Measurements from ENCODE around the gene PTGES2. TPM values are rescaled to one million over a fixed set of nuclear protein-coding genes. Genes with fewer than 3 reads are reported as not detected.

Gene PTGES2
- total and polyA plus RNA-seq, 2 experiments from 2014 or later: 59.7 to 124 TPM

DNA sequence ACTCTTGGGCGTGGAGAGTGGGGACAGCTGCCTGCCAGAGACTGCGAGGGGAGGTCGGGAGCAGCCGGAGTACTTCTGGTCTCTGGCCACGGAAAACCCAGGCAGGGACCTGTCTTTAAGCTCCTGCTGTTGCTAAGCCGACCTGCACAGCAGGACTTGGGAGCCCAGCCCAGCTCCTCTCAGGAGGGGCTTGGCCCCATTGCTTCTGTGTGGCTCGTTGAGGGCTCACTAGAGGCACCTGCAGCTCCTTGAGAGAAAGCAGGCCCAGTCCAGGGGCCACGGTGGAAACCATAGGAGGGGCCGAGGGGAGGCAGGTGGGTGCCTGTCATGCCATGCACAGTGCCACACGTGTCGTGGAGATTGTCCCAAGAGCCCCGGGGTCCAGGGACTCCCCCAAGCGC is 18.4 kb upstream of the PTGES2 start:
- Mint-ChIP-seq H3K4me3 (no peak overlapping the region), H3K27me3 (ENCODE audit: insufficient read depth, low read depth, poor library complexity) (peaks cover 10% of the 10 kb centered on the region), H3K27ac (no peak overlapping the region), H3K4me1 (peaks cover 9% of the 10 kb centered on the region), H3K36me3 (ENCODE audit: low read depth) (no peaks in the 10 kb centered on the region), H3K9me3 (no peaks in the 10 kb centered on the region)
- TF ChIP-seq, protein P1, sequence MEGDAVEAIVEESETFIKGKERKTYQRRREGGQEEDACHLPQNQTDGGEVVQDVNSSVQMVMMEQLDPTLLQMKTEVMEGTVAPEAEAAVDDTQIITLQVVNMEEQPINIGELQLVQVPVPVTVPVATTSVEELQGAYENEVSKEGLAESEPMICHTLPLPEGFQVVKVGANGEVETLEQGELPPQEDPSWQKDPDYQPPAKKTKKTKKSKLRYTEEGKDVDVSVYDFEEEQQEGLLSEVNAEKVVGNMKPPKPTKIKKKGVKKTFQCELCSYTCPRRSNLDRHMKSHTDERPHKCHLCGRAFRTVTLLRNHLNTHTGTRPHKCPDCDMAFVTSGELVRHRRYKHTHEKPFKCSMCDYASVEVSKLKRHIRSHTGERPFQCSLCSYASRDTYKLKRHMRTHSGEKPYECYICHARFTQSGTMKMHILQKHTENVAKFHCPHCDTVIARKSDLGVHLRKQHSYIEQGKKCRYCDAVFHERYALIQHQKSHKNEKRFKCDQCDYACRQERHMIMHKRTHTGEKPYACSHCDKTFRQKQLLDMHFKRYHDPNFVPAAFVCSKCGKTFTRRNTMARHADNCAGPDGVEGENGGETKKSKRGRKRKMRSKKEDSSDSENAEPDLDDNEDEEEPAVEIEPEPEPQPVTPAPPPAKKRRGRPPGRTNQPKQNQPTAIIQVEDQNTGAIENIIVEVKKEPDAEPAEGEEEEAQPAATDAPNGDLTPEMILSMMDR (conservative IDR thresholded peaks at IDR 0.05; ENCODE audit: low read depth in 2 of 2): no peak
- ATAC-seq (no peak), DNase-seq (ENCODE audit: low spot score) (no peak)
- Histone ChIP-seq H3K27ac (ENCODE audit: low read depth) (no peak overlapping the region), H3K4me1 (ENCODE audit: insufficient read depth) (peaks cover 3% of the 10 kb centered on the region), H2AFZ (no peak overlapping the region), H3K79me2 (replicated peaks; ENCODE audit: insufficient read depth) (no peaks in the 10 kb centered on the region), H3K36me3 (ENCODE audit: insufficient read depth) (no peaks in the 10 kb centered on the region), H4K20me1 (replicated peaks; ENCODE audit: insufficient read depth) (no peaks in the 10 kb centered on the region), H3K4me2 (no peak overlapping the region), H3K9me2 (ENCODE audit: insufficient read depth) (no peaks in the 10 kb centered on the region), H3K4me3 (no peak overlapping the region), H3K27me3 (ENCODE audit: insufficient read depth) (no peaks in the 10 kb centered on the region), H3F3A (replicated peaks; ENCODE audit: low read depth) (no peaks in the 10 kb centered on the region)

DNA sequence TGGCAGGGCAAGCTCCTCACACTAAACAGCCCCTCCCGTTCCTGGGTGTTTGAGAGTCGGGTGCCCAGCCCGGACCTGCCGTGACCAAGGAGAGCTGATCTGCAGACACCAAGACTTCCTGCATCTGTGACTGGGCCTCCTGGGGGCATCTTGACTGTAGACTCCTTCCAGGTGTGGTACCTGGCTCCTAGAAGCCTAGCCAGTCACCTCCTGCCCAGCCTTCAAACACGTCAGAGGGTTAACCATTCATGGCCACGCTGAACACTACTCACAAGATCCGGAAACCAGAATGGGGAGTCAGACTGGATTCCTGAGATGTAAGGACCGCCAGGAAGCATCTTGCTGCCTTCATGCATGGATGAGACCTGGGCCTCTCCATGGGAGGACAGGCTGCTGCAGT is 18.0 kb upstream of the PTGES2 start:
- Histone ChIP-seq H3K27me3 (ENCODE audit: insufficient read depth) (no peaks in the 10 kb centered on the region), H3K27ac (ENCODE audit: low read depth) (no peak overlapping the region), H3K36me3 (ENCODE audit: insufficient read depth) (no peaks in the 10 kb centered on the region), H3K79me2 (replicated peaks; ENCODE audit: insufficient read depth) (no peaks in the 10 kb centered on the region), H3K9me2 (ENCODE audit: insufficient read depth) (no peaks in the 10 kb centered on the region), H3K4me2 (no peak overlapping the region), H3K4me1 (ENCODE audit: insufficient read depth) (peaks cover 3% of the 10 kb centered on the region), H4K20me1 (replicated peaks; ENCODE audit: insufficient read depth) (no peaks in the 10 kb centered on the region), H3F3A (replicated peaks; ENCODE audit: low read depth) (no peaks in the 10 kb centered on the region), H2AFZ (no peak overlapping the region), H3K4me3 (no peak overlapping the region)
- H3K36me3 Mint-ChIP-seq (ENCODE audit: low read depth): no peaks in the 10 kb centered on the region
- no peaks in the 10 kb centered on the region for H3K9me3 Mint-ChIP-seq
- peaks cover 5% of the 10 kb centered on the region for H3K4me1 Mint-ChIP-seq
- no peak overlapping the region for H3K27ac Mint-ChIP-seq
- ATAC-seq (no peak), DNase-seq (ENCODE audit: low spot score) (no peak)
- peaks cover 8% of the 10 kb centered on the region for H3K27me3 Mint-ChIP-seq (ENCODE audit: insufficient read depth, low read depth, poor library complexity)
- no peak overlapping the region for H3K4me3 Mint-ChIP-seq
- TF ChIP-seq, protein P2, sequence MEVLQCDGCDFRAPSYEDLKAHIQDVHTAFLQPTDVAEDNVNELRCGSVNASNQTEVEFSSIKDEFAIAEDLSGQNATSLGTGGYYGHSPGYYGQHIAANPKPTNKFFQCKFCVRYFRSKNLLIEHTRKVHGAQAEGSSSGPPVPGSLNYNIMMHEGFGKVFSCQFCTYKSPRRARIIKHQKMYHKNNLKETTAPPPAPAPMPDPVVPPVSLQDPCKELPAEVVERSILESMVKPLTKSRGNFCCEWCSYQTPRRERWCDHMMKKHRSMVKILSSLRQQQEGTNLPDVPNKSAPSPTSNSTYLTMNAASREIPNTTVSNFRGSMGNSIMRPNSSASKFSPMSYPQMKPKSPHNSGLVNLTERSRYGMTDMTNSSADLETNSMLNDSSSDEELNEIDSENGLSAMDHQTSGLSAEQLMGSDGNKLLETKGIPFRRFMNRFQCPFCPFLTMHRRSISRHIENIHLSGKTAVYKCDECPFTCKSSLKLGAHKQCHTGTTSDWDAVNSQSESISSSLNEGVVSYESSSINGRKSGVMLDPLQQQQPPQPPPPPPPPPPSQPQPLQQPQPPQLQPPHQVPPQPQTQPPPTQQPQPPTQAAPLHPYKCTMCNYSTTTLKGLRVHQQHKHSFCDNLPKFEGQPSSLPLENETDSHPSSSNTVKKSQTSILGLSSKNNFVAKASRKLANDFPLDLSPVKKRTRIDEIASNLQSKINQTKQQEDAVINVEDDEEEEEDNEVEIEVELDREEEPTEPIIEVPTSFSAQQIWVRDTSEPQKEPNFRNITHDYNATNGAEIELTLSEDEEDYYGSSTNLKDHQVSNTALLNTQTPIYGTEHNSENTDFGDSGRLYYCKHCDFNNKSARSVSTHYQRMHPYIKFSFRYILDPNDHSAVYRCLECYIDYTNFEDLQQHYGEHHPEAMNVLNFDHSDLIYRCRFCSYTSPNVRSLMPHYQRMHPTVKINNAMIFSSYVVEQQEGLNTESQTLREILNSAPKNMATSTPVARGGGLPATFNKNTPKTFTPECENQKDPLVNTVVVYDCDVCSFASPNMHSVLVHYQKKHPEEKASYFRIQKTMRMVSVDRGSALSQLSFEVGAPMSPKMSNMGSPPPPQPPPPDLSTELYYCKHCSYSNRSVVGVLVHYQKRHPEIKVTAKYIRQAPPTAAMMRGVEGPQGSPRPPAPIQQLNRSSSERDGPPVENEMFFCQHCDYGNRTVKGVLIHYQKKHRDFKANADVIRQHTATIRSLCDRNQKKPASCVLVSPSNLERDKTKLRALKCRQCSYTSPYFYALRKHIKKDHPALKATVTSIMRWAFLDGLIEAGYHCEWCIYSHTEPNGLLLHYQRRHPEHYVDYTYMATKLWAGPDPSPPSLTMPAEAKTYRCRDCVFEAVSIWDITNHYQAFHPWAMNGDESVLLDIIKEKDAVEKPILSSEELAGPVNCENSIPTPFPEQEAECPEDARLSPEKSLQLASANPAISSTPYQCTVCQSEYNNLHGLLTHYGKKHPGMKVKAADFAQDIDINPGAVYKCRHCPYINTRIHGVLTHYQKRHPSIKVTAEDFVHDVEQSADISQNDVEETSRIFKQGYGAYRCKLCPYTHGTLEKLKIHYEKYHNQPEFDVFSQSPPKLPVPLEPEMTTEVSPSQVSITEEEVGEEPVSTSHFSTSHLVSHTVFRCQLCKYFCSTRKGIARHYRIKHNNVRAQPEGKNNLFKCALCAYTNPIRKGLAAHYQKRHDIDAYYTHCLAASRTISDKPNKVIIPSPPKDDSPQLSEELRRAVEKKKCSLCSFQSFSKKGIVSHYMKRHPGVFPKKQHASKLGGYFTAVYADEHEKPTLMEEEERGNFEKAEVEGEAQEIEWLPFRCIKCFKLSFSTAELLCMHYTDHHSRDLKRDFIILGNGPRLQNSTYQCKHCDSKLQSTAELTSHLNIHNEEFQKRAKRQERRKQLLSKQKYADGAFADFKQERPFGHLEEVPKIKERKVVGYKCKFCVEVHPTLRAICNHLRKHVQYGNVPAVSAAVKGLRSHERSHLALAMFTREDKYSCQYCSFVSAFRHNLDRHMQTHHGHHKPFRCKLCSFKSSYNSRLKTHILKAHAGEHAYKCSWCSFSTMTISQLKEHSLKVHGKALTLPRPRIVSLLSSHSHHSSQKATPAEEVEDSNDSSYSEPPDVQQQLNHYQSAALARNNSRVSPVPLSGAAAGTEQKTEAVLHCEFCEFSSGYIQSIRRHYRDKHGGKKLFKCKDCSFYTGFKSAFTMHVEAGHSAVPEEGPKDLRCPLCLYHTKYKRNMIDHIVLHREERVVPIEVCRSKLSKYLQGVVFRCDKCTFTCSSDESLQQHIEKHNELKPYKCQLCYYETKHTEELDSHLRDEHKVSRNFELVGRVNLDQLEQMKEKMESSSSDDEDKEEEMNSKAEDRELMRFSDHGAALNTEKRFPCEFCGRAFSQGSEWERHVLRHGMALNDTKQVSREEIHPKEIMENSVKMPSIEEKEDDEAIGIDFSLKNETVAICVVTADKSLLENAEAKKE (CRISPR knock-in tag; IDR thresholded peaks at IDR 0.05): no peak
- TF ChIP-seq JUNB (IDR thresholded peaks at IDR 0.05; ENCODE audit: unreplicated experiment): no peak
- TF ChIP-seq, protein P3, sequence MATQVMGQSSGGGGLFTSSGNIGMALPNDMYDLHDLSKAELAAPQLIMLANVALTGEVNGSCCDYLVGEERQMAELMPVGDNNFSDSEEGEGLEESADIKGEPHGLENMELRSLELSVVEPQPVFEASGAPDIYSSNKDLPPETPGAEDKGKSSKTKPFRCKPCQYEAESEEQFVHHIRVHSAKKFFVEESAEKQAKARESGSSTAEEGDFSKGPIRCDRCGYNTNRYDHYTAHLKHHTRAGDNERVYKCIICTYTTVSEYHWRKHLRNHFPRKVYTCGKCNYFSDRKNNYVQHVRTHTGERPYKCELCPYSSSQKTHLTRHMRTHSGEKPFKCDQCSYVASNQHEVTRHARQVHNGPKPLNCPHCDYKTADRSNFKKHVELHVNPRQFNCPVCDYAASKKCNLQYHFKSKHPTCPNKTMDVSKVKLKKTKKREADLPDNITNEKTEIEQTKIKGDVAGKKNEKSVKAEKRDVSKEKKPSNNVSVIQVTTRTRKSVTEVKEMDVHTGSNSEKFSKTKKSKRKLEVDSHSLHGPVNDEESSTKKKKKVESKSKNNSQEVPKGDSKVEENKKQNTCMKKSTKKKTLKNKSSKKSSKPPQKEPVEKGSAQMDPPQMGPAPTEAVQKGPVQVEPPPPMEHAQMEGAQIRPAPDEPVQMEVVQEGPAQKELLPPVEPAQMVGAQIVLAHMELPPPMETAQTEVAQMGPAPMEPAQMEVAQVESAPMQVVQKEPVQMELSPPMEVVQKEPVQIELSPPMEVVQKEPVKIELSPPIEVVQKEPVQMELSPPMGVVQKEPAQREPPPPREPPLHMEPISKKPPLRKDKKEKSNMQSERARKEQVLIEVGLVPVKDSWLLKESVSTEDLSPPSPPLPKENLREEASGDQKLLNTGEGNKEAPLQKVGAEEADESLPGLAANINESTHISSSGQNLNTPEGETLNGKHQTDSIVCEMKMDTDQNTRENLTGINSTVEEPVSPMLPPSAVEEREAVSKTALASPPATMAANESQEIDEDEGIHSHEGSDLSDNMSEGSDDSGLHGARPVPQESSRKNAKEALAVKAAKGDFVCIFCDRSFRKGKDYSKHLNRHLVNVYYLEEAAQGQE (IDR thresholded peaks at IDR 0.05; ENCODE audit: unreplicated experiment): no peak
- TF ChIP-seq, protein P1 (conservative IDR thresholded peaks at IDR 0.05; ENCODE audit: low read depth in 2 of 2): no peak
- no peak for TF ChIP-seq POLR2AphosphoS5 (IDR thresholded peaks at IDR 0.05; ENCODE audit: low read depth)
- no peak for TF ChIP-seq STAT1 (IDR thresholded peaks at IDR 0.05; ENCODE audit: unreplicated experiment)
- TF ChIP-seq ZNF331 (CRISPR knock-in tag; IDR thresholded peaks at IDR 0.05; ENCODE audit: low read depth): no peak
- TF ChIP-seq EZH2 (IDR thresholded peaks at IDR 0.05; ENCODE audit: low read depth, unreplicated experiment): no peak

All from GM23338 (cell line).